Liver (tissue), 9 donors: Measurements from ENCODE around the gene ERGIC1. TPM values are rescaled to one million over a fixed set of nuclear protein-coding genes. Genes with fewer than 3 reads are reported as not detected.
A peak's percentile ranks its signal among the peaks of the same experiment; 100 is the strongest.

Experiments used
- DNase-seq: peaks from one replicate; pipeline ENCODE4 v3.0.0-alpha.2; 2017; ENCODE audit warnings: low spot score
- H3K27ac ChIP-seq, 2 donors: one replicate each; pipeline ENCODE4 v1.7.0; 2013; ENCODE audit warnings: inconsistent platforms in 2 of 2, low read length in 2 of 2, control low read depth in 1 of 2, low read depth in 1 of 2, mild to moderate bottlenecking in 1 of 2
- H3K27me3 ChIP-seq, 4 donors: one replicate each; pipeline versions ENCODE4 v1.6.1 to v1.7.0; 2013; ENCODE audit warnings: low read length in 3 of 4, inconsistent platforms in 1 of 4, mild to moderate bottlenecking in 1 of 4, moderate library complexity in 1 of 4; ENCODE audit not compliant: control insufficient read depth in 4 of 4, insufficient read depth in 4 of 4
- H3K36me3 ChIP-seq, 4 donors: one replicate each; pipeline versions ENCODE4 v1.6.1 to v1.7.0; 2013; ENCODE audit warnings: low read length in 3 of 4, mild to moderate bottlenecking in 3 of 4, low read depth in 1 of 4, moderate library complexity in 1 of 4; ENCODE audit not compliant: control insufficient read depth in 4 of 4, insufficient read depth in 3 of 4
- H3K4me1 ChIP-seq, 4 donors: one replicate each; pipeline versions ENCODE4 v1.6.1 to v1.7.0; 2013; ENCODE audit warnings: low read length in 3 of 4, mild to moderate bottlenecking in 3 of 4, moderate library complexity in 1 of 4; ENCODE audit not compliant: control insufficient read depth in 4 of 4, insufficient read depth in 4 of 4
- H3K4me3 ChIP-seq, 3 donors: one replicate each; pipeline versions ENCODE4 v1.6.1 to v1.7.0; 2013; ENCODE audit warnings: low read length in 3 of 3, control low read depth in 1 of 3, low read depth in 1 of 3, mild to moderate bottlenecking in 1 of 3
- H3K9ac ChIP-seq, 2 donors: one replicate each; pipeline ENCODE4 v1.7.0; 2013; ENCODE audit warnings: low read length in 2 of 2, mild to moderate bottlenecking in 2 of 2, moderate library complexity in 2 of 2, control low read depth in 1 of 2, low read depth in 1 of 2
- H3K9me3 ChIP-seq, 4 donors: one replicate each; pipeline versions ENCODE4 v1.6.1 to v1.7.0; 2013; ENCODE audit warnings: low read length in 3 of 4; ENCODE audit not compliant: control insufficient read depth in 4 of 4
- EGR1 ChIP-seq, 2 donors: IDR thresholded peaks; 2 replicates each; pipeline ENCODE4 v1.6.1; 2016 to 2018; ENCODE audit warnings: antibody characterized with exemption in 2 of 2, low read depth in 2 of 2
- FOXA1 ChIP-seq: IDR thresholded peaks from 2 replicates; pipeline ENCODE4 v1.6.1; 2016; ENCODE audit warnings: antibody characterized with exemption
- FOXA2 ChIP-seq: IDR thresholded peaks from 2 replicates; pipeline ENCODE4 v1.6.1; 2016; ENCODE audit warnings: antibody characterized with exemption
- GABPA ChIP-seq, 2 donors: IDR thresholded peaks in 1 of 2; conservative IDR thresholded peaks in 1 of 2; 2 replicates each; pipeline ENCODE4 v1.6.1; 2016; ENCODE audit warnings: antibody characterized with exemption in 2 of 2, mild to moderate bottlenecking in 1 of 2, moderate library complexity in 1 of 2
- HNF4A ChIP-seq, 2 donors: conservative IDR thresholded peaks; 2 replicates each; pipeline ENCODE4 v1.6.1; 2016; ENCODE audit warnings: antibody characterized with exemption in 2 of 2, mild to moderate bottlenecking in 2 of 2
- HNF4G ChIP-seq: IDR thresholded peaks from 2 replicates; pipeline ENCODE4 v1.6.1; 2016; ENCODE audit warnings: antibody characterized with exemption
- JUND ChIP-seq, 2 donors: IDR thresholded peaks; 2 replicates each; pipeline ENCODE4 v1.6.1; 2016; ENCODE audit warnings: antibody characterized with exemption in 2 of 2
- NR2F2 ChIP-seq: IDR thresholded peaks from 2 replicates; pipeline ENCODE4 v1.6.1; 2016; ENCODE audit warnings: antibody characterized with exemption
- RAD21 ChIP-seq, 2 donors: IDR thresholded peaks; 2 replicates each; pipeline ENCODE4 v1.6.1; 2016; ENCODE audit warnings: antibody characterized with exemption in 2 of 2, mild to moderate bottlenecking in 2 of 2
- RXRA ChIP-seq, 2 donors: IDR thresholded peaks; 2 replicates each; pipeline ENCODE4 v1.6.1; 2017 to 2018; ENCODE audit warnings: antibody characterized with exemption in 2 of 2, mild to moderate bottlenecking in 1 of 2
- SP1 ChIP-seq: IDR thresholded peaks from 2 replicates; pipeline ENCODE4 v1.6.1; 2018; ENCODE audit warnings: antibody characterized with exemption, mild to moderate bottlenecking
- TAF1 ChIP-seq: conservative IDR thresholded peaks from 2 replicates; pipeline ENCODE4 v1.6.1; 2016; ENCODE audit warnings: antibody characterized with exemption, mild to moderate bottlenecking
- YY1 ChIP-seq: IDR thresholded peaks from 2 replicates; pipeline ENCODE4 v1.6.1; 2016; ENCODE audit warnings: antibody characterized with exemption, mild to moderate bottlenecking
- WGBS: extraction: QIAGEN DNeasy Blood & Tissue Kit; methylation state at CpG from one replicate; pipeline ENCODE4 v1.1.7; 2013; 5-methylcytosine and 5-hydroxymethylcytosine counted together
- polyA plus RNA-seq, 2 donors: library from polyadenylated mRNA; stranded (reverse) in 1 of 2; unstranded in 1 of 2; fragments of 200-250 nt in 1 of 2; fragments of >200 nt in 1 of 2; fragmentation: Nextera tagmentation in 1 of 2; extraction: Ambion mirVana in 1 of 2; gene quantifications; one replicate each; pipeline versions ENCODE4 v1.2.1 to v1.2.3, GENCODE V29; 2013 to 2015
- total RNA-seq, 2 donors: library from RNA; depleted of rRNA; stranded (reverse); fragments of >200 nt; gene quantifications; one replicate each; pipeline ENCODE4 v1.2.3, GENCODE V29; 2014
- TF ChIP-seq, protein P1 (sequence below): IDR thresholded peaks from 2 replicates; pipeline ENCODE4 v1.6.1; 2016; ENCODE audit warnings: antibody characterized with exemption
- TF ChIP-seq, protein P2 (sequence below): IDR thresholded peaks from 2 replicates; pipeline ENCODE4 v1.6.1; 2016; ENCODE audit warnings: antibody characterized with exemption
- TF ChIP-seq, protein P3 (sequence below): fragments of 150-350 bp; IDR thresholded peaks from 2 replicates; pipeline ENCODE4 v1.5.1; 2017; ENCODE audit warnings: improper control_type of control experiment, low read depth, low read length; ENCODE audit not compliant: missing input control
- TF ChIP-seq, protein P4 (sequence below): IDR thresholded peaks from 2 replicates; pipeline ENCODE4 v1.6.1; 2016; ENCODE audit warnings: antibody characterized with exemption
- TF ChIP-seq, protein P5 (sequence below): IDR thresholded peaks from 2 replicates; pipeline ENCODE4 v1.6.1; 2016; ENCODE audit warnings: antibody characterized with exemption, mild to moderate bottlenecking
- donor health status: healthy.
- donor health status: healthy.
- donor health status: healthy.
- donor health status: healthy.
- donor health status: healthy.

ERGIC1 gene
- total and polyA plus RNA-seq, 4 donors, result 45.4 to 155 (median 101) TPM

DNA sequence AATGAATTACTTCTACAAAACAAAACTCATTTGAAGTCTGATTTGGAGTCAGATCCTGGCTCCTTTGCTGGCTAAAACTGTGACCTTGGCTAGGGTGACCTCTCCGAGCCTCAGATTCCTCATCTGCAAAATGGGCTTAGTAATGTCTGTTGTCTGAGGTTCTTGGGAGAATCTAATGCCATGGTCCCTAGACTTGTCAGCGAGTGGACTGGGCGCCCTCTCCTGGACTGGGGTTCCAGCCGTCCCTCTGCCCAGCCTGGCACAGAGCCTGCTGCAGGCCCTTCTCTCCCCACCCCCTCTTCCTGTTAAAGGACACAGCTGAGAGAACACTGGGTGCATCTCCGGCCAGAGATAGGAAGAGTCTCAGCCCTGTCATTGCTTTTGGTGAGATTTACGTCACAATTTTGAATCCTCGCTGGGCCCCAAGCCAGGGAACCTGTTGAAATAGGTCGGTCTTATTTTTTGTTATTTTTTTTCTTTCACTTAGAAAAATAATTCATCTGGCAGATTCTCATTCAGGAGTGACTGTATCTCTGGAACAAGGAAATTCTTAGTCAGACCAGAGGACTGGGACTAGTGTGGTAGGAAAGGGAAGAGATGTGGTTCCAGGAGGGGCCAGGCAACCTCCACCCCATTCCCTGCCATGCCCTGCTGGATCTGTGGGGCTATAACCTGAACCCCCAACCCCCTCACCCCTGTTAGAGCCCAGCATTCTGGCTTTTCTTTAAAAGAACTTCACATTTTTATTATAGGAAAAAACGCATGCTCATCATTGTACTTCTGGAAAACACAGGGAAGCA lies 77.0 kb downstream of the ERGIC1 start:
- peaks cover 3 to 30% (median 14%) of the 10 kb centered on the region in 4 donors for H3K36me3 ChIP-seq

More for the DNA sequence above, 77.0 kb downstream of the ERGIC1 start:
- no peak overlapping the region for H3K9ac ChIP-seq
- no peaks in the 10 kb centered on the region for H3K9me3 ChIP-seq
- H3K4me3 ChIP-seq, result no peak overlapping the region
- TF ChIP-seq JUND (IDR thresholded peaks at IDR 0.05) (peak in 1 of 2 donors; percentile 48), SP1 (peak; percentile 82), HNF4G (no peak), TAF1 (no peak), YY1 (peak; percentile 21), FOXA1 (no peak), EGR1 (IDR thresholded peaks at IDR 0.05; ENCODE audit: low read depth in 2 of 2) (no peak), GABPA (IDR thresholded peaks at IDR 0.05 in 1 of 2, conservative IDR thresholded peaks at IDR 0.05 in 1 of 2) (peak in 1 of 2 donors; percentile 20), HNF4A (conservative IDR thresholded peaks at IDR 0.05) (peak; percentile 45 to 50), RXRA (IDR thresholded peaks at IDR 0.05) (peak; percentile 76 to 80), FOXA2 (no peak), NR2F2 (peak; percentile 83), RAD21 (IDR thresholded peaks at IDR 0.05) (peak; percentile 74 to 84)
- TF ChIP-seq, protein P1, sequence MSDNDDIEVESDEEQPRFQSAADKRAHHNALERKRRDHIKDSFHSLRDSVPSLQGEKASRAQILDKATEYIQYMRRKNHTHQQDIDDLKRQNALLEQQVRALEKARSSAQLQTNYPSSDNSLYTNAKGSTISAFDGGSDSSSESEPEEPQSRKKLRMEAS, result no peak
- TF ChIP-seq, protein P2, sequence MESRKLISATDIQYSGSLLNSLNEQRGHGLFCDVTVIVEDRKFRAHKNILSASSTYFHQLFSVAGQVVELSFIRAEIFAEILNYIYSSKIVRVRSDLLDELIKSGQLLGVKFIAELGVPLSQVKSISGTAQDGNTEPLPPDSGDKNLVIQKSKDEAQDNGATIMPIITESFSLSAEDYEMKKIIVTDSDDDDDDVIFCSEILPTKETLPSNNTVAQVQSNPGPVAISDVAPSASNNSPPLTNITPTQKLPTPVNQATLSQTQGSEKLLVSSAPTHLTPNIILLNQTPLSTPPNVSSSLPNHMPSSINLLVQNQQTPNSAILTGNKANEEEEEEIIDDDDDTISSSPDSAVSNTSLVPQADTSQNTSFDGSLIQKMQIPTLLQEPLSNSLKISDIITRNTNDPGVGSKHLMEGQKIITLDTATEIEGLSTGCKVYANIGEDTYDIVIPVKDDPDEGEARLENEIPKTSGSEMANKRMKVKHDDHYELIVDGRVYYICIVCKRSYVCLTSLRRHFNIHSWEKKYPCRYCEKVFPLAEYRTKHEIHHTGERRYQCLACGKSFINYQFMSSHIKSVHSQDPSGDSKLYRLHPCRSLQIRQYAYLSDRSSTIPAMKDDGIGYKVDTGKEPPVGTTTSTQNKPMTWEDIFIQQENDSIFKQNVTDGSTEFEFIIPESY, result no peak
- TF ChIP-seq, protein P3, sequence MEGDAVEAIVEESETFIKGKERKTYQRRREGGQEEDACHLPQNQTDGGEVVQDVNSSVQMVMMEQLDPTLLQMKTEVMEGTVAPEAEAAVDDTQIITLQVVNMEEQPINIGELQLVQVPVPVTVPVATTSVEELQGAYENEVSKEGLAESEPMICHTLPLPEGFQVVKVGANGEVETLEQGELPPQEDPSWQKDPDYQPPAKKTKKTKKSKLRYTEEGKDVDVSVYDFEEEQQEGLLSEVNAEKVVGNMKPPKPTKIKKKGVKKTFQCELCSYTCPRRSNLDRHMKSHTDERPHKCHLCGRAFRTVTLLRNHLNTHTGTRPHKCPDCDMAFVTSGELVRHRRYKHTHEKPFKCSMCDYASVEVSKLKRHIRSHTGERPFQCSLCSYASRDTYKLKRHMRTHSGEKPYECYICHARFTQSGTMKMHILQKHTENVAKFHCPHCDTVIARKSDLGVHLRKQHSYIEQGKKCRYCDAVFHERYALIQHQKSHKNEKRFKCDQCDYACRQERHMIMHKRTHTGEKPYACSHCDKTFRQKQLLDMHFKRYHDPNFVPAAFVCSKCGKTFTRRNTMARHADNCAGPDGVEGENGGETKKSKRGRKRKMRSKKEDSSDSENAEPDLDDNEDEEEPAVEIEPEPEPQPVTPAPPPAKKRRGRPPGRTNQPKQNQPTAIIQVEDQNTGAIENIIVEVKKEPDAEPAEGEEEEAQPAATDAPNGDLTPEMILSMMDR, result peak; percentile 42
- TF ChIP-seq, protein P4, sequence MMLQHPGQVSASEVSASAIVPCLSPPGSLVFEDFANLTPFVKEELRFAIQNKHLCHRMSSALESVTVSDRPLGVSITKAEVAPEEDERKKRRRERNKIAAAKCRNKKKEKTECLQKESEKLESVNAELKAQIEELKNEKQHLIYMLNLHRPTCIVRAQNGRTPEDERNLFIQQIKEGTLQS, result no peak
- TF ChIP-seq, protein P5, sequence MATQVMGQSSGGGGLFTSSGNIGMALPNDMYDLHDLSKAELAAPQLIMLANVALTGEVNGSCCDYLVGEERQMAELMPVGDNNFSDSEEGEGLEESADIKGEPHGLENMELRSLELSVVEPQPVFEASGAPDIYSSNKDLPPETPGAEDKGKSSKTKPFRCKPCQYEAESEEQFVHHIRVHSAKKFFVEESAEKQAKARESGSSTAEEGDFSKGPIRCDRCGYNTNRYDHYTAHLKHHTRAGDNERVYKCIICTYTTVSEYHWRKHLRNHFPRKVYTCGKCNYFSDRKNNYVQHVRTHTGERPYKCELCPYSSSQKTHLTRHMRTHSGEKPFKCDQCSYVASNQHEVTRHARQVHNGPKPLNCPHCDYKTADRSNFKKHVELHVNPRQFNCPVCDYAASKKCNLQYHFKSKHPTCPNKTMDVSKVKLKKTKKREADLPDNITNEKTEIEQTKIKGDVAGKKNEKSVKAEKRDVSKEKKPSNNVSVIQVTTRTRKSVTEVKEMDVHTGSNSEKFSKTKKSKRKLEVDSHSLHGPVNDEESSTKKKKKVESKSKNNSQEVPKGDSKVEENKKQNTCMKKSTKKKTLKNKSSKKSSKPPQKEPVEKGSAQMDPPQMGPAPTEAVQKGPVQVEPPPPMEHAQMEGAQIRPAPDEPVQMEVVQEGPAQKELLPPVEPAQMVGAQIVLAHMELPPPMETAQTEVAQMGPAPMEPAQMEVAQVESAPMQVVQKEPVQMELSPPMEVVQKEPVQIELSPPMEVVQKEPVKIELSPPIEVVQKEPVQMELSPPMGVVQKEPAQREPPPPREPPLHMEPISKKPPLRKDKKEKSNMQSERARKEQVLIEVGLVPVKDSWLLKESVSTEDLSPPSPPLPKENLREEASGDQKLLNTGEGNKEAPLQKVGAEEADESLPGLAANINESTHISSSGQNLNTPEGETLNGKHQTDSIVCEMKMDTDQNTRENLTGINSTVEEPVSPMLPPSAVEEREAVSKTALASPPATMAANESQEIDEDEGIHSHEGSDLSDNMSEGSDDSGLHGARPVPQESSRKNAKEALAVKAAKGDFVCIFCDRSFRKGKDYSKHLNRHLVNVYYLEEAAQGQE, result no peak
- peaks cover 0 to under 1% (median under 1%) of the 10 kb centered on the region in 4 donors for H3K4me1 ChIP-seq
- peak overlapping the region; percentile 50 to 57 for H3K27ac ChIP-seq
- WGBS, result 51% methylated on average over 9 of the region's 9 CpGs
- DNase-seq, result no peak
- no peaks in the 10 kb centered on the region for H3K27me3 ChIP-seq
